A549 (cell line): ENCODE measurements around the gene TMEM135. TPM values are rescaled to one million over a fixed set of nuclear protein-coding genes. Genes with fewer than 3 reads are reported as not detected.
"Not testable (repeated sequence)": the region's sequence is repeated elsewhere in the genome, so short reads cannot be mapped to it uniquely, and the experiment has no call there.

Experiments
- ATAC-seq, 2 experiments: fragments of 200-7000 bp in 1 of 2; fragments of >200 bp in 1 of 2; cut with Nextera tagmentation in 1 of 2; cut with Tn5 transposase in 1 of 2; 3 replicates each; pipeline versions ENCODE4 v1.8.0 to v1.9.1; 2018 to 2020; ENCODE audit warnings: mild to moderate bottlenecking in 1 of 2, moderate library complexity in 1 of 2
- CTCF ChIA-PET: fragments of 300-600 bp; sonication (Branson Sonifier 250); formaldehyde crosslinking; extraction: SDS; loops from one replicate; lab custom pipeline; 2021; ENCODE audit warnings: antibody characterized with exemption, inconsistent platforms; lab: Yijun Ruan, JAX
- POLR2A ChIA-PET: fragments of 350-600 bp; formaldehyde crosslinking; extraction: SDS; loops from one replicate; lab custom pipeline; 2021; ENCODE audit warnings: antibody characterized with exemption, inconsistent platforms; lab: Yijun Ruan, JAX
- DNase-seq, 2 experiments: peaks; one replicate each; pipeline versions ENCODE4 v3.0.0 to v3.0.0-alpha.2; 2011 to 2016; ENCODE audit warnings: low read depth in 1 of 2, low spot score in 1 of 2
- FAIRE-seq: peaks from 2 replicates; lab custom pipeline; 2011; peaks lifted over from hg19 to GRCh38; lab: Jason Lieb, UNC
- H3K27ac ChIP-seq, 2 experiments: fragments of >200 bp; sonication (Bioruptor Twin); formaldehyde crosslinking; 3 replicates each; pipeline ENCODE4 v1.5.1; 2016 to 2017
- H3K4me1 ChIP-seq: fragments of >200 bp; sonication (Bioruptor Twin); formaldehyde crosslinking; 3 replicates; pipeline ENCODE4 v1.6.1; 2016
- H3K4me2 ChIP-seq: fragments of >200 bp; sonication (Bioruptor Twin); formaldehyde crosslinking; 3 replicates; pipeline ENCODE4 v1.6.1; 2016
- H3K4me3 ChIP-seq: fragments of >200 bp; sonication (Bioruptor Twin); formaldehyde crosslinking; 3 replicates; pipeline ENCODE4 v1.5.1; 2016
- H3K9me3 ChIP-seq: fragments of >200 bp; sonication (Bioruptor Twin); formaldehyde crosslinking; 3 replicates; pipeline ENCODE4 v1.6.1; 2016
- BHLHE40 ChIP-seq: IDR thresholded peaks from 2 replicates; pipeline ENCODE4 v1.6.1; 2012; ENCODE audit warnings: low read depth, low read length, inconsistent platforms
- CBX2 ChIP-seq: fragments of 200-600 bp; sonication (generic); IDR thresholded peaks from 2 replicates; pipeline ENCODE4 v1.6.1; 2016; ENCODE audit warnings: low read depth, mild to moderate bottlenecking, borderline replicate concordance
- EHF ChIP-seq: fragments of 250-450 bp; sonication (Bioruptor Pico); IDR thresholded peaks from 2 replicates; pipeline ENCODE4 v1.5.0; 2020; ENCODE audit warnings: mild to moderate bottlenecking
- EP300 ChIP-seq, 2 experiments: fragments of >200 bp; sonication (Bioruptor Twin); formaldehyde crosslinking; IDR thresholded peaks; 2 replicates in 1 of 2; 3 replicates in 1 of 2; pipeline ENCODE4 v1.6.1; 2016 to 2017
- FOSB ChIP-seq: fragments of 250-450 bp; sonication (Bioruptor Pico); IDR thresholded peaks from 2 replicates; pipeline ENCODE4 v1.5.0; 2020; ENCODE audit warnings: mild to moderate bottlenecking, moderate library complexity
- FOSL2 ChIP-seq, 2 experiments: fragments of 450-650 bp in 1 of 2; fragments of >200 bp in 1 of 2; sonication (Bioruptor Twin) in 1 of 2; formaldehyde crosslinking; IDR thresholded peaks; 2 replicates each; pipeline versions ENCODE4 v1.5.0 to v1.6.1; 2016 to 2020; ENCODE audit warnings: mild to moderate bottlenecking in 1 of 2, moderate library complexity in 1 of 2
- GATA3 ChIP-seq: IDR thresholded peaks from 2 replicates; pipeline ENCODE4 v1.6.1; 2012; ENCODE audit warnings: borderline replicate concordance
- HDAC2 ChIP-seq: fragments of 200-600 bp; sonication (generic); IDR thresholded peaks from 2 replicates; pipeline ENCODE4 v1.6.1; 2016
- JUNB ChIP-seq: fragments of >200 bp; sonication (Bioruptor Twin); formaldehyde crosslinking; IDR thresholded peaks from 2 replicates; pipeline ENCODE4 v1.6.1; 2016
- KDM1A ChIP-seq: fragments of 200-600 bp; sonication (generic); IDR thresholded peaks from 2 replicates; pipeline ENCODE4 v1.6.1; 2016; ENCODE audit warnings: low read depth, mild to moderate bottlenecking
- MAFK ChIP-seq: fragments of 450-650 bp; IDR thresholded peaks from 2 replicates; pipeline ENCODE4 v1.6.1; 2014; ENCODE audit not compliant: partially characterized antibody
- POLR2A ChIP-seq: IDR thresholded peaks from 2 replicates; pipeline ENCODE4 v1.6.1; 2012; ENCODE audit warnings: mild to moderate bottlenecking, low read length
- RARB ChIP-seq: fragments of 250-450 bp; sonication (Bioruptor Pico); IDR thresholded peaks from 2 replicates; pipeline ENCODE4 v1.8.0; 2021; ENCODE audit warnings: mild to moderate bottlenecking, moderate library complexity
- RCOR1 ChIP-seq: fragments of 150-350 bp; IDR thresholded peaks from 2 replicates; pipeline ENCODE4 v1.6.1; 2014; ENCODE audit warnings: antibody characterized with exemption, low read length, low read depth
- SREBF2 ChIP-seq: fragments of 450-650 bp; IDR thresholded peaks from 2 replicates; pipeline ENCODE4 v1.6.1; 2014; ENCODE audit warnings: mild to moderate bottlenecking, moderate library complexity
- ZC3H11A ChIP-seq: fragments of 450-650 bp; IDR thresholded peaks from 2 replicates; pipeline ENCODE4 v1.6.1; 2014; ENCODE audit warnings: antibody characterized with exemption, mild to moderate bottlenecking
- ZSCAN20 ChIP-seq: fragments of 250-450 bp; sonication (Bioruptor Pico); IDR thresholded peaks from 2 replicates; pipeline ENCODE4 v1.8.0; 2022; ENCODE audit warnings: mild to moderate bottlenecking, moderate library complexity
- WGBS: methylation state at CpG from one replicate; pipeline ENCODE4 v1.1.6; 2017; ENCODE audit errors: missing lambda C conversion rate; 5-methylcytosine and 5-hydroxymethylcytosine counted together
- polyA plus RNA-seq, 4 experiments: library from polyadenylated mRNA; depleted of rRNA in 3 of 4; stranded (reverse); fragments of >200 nt; fragmentation: RNase III in 1 of 4; extraction: RNeasy Plus Mini Kit Qiagen cat#74134 plus additional on column Dnase treatment in 1 of 4; gene quantifications; 2 replicates in 3 of 4; 3 replicates in 1 of 4; pipeline ENCODE4 v1.2.3, GENCODE V29; 2011 to 2017
- TF ChIP-seq, protein P1 (sequence below): fragments of 150-350 bp; IDR thresholded peaks from 2 replicates; pipeline ENCODE4 v1.6.1; 2014; ENCODE audit warnings: low read depth, mild to moderate bottlenecking, low read length
- TF ChIP-seq, protein P2 (sequence below): IDR thresholded peaks from 2 replicates; pipeline ENCODE4 v1.6.1; 2012

Gene TMEM135
- polyA plus RNA-seq, 2 of the 4 experiments (the other 2 are of a cell fraction), result 18.4 to 18.5 TPM

DNA sequence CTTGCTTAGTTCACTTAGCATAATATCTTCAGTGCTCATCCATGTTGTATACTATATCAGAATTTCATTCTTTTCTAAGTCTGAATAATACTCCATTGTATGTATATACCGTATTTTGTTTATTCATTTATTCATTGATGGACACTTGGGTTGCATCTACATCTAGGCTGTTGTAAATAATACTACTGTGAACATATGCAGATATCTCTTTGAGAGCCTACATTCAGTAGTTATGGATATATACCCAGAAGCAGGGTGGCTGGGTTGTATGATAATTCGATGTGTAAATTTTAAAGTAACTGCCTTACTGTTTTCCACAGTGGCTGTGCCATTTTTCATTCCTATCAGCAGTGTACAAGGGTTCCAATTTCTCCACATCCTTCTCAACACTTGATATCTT is 116.5 kb downstream of the TMEM135 start:
- whole genome bisulfite sequencing, result 95% methylated on average over 2 of the region's 2 CpGs
- Histone ChIP-seq H3K9me3 (0 out of 3 replicates have a peak, but pooled peaks cover 4% of the 10 kb centered on the region), H3K4me1 (no peaks in the 10 kb centered on the region), H3K4me2 (no peak overlapping the region), H3K27ac (no peak overlapping the region), H3K4me3 (no peak overlapping the region)
- DNase-seq (no peak), FAIRE-seq (no peak), ATAC-seq (no peak)
- ChIA-PET POLR2A (no interaction called here), CTCF (no interaction called here)
- TF ChIP-seq KDM1A (no peak), POLR2A (no peak), EHF (no peak), RARB (CRISPR knock-in tag) (no peak), SREBF2 (no peak), ZSCAN20 (CRISPR knock-in tag) (no peak), FOSB (no peak), ZC3H11A (no peak), RCOR1 (no peak), HDAC2 (no peak), BHLHE40 (no peak)
- TF ChIP-seq, protein P1, sequence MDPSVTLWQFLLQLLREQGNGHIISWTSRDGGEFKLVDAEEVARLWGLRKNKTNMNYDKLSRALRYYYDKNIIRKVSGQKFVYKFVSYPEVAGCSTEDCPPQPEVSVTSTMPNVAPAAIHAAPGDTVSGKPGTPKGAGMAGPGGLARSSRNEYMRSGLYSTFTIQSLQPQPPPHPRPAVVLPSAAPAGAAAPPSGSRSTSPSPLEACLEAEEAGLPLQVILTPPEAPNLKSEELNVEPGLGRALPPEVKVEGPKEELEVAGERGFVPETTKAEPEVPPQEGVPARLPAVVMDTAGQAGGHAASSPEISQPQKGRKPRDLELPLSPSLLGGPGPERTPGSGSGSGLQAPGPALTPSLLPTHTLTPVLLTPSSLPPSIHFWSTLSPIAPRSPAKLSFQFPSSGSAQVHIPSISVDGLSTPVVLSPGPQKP, result no peak

DNA sequence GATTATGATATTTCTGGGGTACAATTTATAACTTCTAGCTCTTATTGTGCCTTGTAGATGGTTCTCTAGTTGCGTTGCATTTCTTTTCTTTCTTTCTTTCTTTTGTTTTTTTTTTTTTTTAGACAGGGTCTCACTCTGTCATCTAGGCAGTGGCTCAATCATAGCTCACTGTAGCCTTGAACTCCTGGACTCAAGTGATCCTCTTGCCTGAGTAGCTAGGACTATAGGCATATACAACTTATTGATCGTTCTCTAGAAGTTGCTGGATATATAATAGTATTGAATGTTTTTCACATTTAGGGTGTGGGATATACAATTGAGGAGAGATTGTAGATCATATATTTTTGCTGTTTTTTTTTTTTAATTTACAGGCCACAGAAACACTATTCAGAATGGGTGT is 119.2 kb downstream of the TMEM135 start:
- Histone ChIP-seq H3K4me2 (no peak overlapping the region), H3K27ac (no peak overlapping the region), H3K4me3 (no peak overlapping the region), H3K4me1 (no peaks in the 10 kb centered on the region), H3K9me3 (no peaks in the 10 kb centered on the region)
- CTCF ChIA-PET, result interaction anchor here (0.5 kb wide), 1 partner anchor 1641 kb away, joined by 3 read pairs; no protein-coding TSS in a partner anchor
- POLR2A ChIA-PET, result no interaction called here
- FAIRE-seq (no peak), ATAC-seq (no peak), DNase-seq (no peak)
- WGBS, result 93% methylated on average over 2 of the region's 2 CpGs
- TF ChIP-seq, protein P1, result no peak
- TF ChIP-seq, protein P2, sequence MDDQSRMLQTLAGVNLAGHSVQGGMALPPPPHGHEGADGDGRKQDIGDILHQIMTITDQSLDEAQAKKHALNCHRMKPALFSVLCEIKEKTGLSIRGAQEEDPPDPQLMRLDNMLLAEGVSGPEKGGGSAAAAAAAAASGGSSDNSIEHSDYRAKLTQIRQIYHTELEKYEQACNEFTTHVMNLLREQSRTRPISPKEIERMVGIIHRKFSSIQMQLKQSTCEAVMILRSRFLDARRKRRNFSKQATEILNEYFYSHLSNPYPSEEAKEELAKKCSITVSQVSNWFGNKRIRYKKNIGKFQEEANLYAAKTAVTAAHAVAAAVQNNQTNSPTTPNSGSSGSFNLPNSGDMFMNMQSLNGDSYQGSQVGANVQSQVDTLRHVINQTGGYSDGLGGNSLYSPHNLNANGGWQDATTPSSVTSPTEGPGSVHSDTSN, result no peak

DNA sequence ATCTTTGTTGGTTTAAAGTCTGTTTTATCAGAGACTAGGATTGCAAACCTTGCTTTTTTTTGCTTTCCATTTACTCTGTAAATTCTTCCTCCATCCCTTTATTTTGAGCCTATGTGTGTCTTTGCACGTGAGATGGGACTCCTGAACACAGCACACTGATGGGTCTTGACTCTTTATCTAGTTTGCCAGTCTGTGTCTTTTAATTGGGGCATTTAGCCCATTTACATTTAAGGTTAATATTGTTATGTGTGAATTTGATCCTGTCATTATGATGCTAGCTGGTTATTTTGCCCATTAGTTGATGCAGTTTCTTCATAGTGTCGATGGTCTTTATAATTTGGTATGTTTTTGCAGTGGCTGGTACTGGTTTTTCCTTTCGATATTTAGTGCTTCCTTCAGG is 131.3 kb downstream of the TMEM135 start:
- ATAC-seq, POLR2A ChIA-PET, CTCF ChIA-PET, H3K27ac ChIP-seq, H3K9me3 ChIP-seq, H3K4me2 ChIP-seq, FAIRE-seq, H3K4me3 ChIP-seq, DNase-seq: not testable (repeated sequence)
- H3K4me1 ChIP-seq, result peaks cover 18% of the 10 kb centered on the region
- WGBS, result 93% methylated on average over 3 of the region's 3 CpGs

DNA sequence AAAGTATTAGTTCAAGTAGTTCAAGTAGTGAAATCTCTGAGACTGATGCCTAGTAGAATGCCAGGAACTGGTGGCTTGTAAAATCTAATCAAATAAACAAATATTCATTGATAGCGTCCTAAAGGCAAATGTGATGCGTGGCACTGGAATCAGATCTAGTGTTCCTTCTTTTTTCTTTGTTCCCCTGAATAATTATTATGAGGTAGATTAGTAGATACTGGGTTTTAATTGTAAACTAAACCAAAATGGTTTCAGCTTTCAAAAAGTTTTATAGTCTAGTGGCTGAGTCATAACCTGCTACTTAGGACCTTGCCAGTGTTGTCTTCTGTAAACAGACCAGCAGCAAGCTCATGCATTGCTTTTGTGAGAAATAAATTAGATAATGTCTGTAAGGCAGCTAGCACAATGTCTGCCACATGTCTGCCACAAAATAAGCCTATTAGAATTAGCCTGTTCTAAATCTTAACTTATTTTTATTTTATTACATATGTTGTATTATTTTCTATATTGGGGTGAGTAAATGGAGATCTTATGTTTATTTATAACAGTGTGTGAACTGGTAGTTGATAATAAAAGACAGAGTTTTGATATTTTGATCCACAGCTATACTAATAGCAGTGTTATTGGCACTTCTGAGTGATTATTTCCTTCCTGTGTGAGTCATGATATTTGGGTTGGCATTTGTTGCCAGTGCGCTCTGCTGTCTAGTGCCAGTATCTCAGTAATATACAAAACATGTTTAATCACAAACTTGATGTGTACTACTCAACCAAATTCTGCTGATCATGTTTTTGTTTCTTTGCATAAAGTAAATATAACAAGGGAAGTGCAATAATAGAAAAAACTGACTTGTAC is 135.7 kb downstream of the TMEM135 start:
- peaks cover 36% of the 10 kb centered on the region for H3K4me1 ChIP-seq
- CTCF ChIA-PET, result no interaction called here
- peak overlapping the region; percentile 24 to 44; a peak in 4 of 6 replicates for H3K27ac ChIP-seq
- H3K4me2 ChIP-seq, result peak overlapping the region; percentile 77
- H3K9me3 ChIP-seq, result 0 out of 3 replicates have a peak, but pooled peaks cover 5% of the 10 kb centered on the region
- 7% methylated on average over 3 of the region's 3 CpGs for WGBS
- no peak overlapping the region for H3K4me3 ChIP-seq
- no peak for TF ChIP-seq CBX2
- 0 out of 5 replicates have a peak, but pooled peaks of 1 of the 2 experiments have one; percentile 13 for TF ChIP-seq EP300 (IDR thresholded peaks at IDR 0.05)
- TF ChIP-seq GATA3, result peak; percentile 76
- peak; percentile 49 for TF ChIP-seq JUNB
- TF ChIP-seq FOSL2 (IDR thresholded peaks at IDR 0.05), result no peak; the same call in none of the 2 replicates
- peak; percentile 70 for TF ChIP-seq FOSL2 (CRISPR knock-in tag; IDR thresholded peaks at IDR 0.05)
- TF ChIP-seq MAFK, result peak; percentile 63
- no peak for TF ChIP-seq POLR2A
- TF ChIP-seq, all 56 proteins: peak for 5
- POLR2A ChIA-PET, result no interaction called here
- FAIRE-seq, result no peak
- ATAC-seq, result peak; percentile 83 to 95
- peak; percentile 38 to 68 for DNase-seq
